ENCODE results near the gene RNF152. TPM values are rescaled to one million over a fixed set of nuclear protein-coding genes. Genes with fewer than 3 reads are reported as not detected.
A peak's percentile ranks its signal among the peaks of the same experiment; 100 is the strongest.
"Not testable (repeated sequence)": the region's sequence is repeated elsewhere in the genome, so short reads cannot be mapped to it uniquely, and the experiment has no call there.

The RNF152 gene
- total RNA-seq, 1 donor from 2014 or later = 24.1 TPM

- no peaks in the 10 kb centered on the region for H3K36me3 ChIP-seq
- Mint-ChIP-seq H3K36me3 (peaks cover 5% of the 10 kb centered on the region), H3K4me1 (peaks cover 29% of the 10 kb centered on the region), H3K27ac (no peak overlapping the region), H3K9me3 (no peaks in the 10 kb centered on the region), H3K27me3 (ENCODE audit: insufficient read depth, low read depth) (peaks cover 5% of the 10 kb centered on the region), H3K4me3 (no peak overlapping the region)
- no peak overlapping the region for H3K4me3 ChIP-seq
- H3K9me3 ChIP-seq (ENCODE audit: low read depth) = no peaks in the 10 kb centered on the region
- H2AFZ ChIP-seq (replicated peaks) = no peak overlapping the region
- H3K4me2 ChIP-seq = peak overlapping the region; percentile 22
- TF ChIP-seq EZH2 (IDR thresholded peaks at IDR 0.05) = no peak
- TF ChIP-seq EZH2phosphoT487 (IDR thresholded peaks at IDR 0.05) = no peak
- TF ChIP-seq, protein P1, sequence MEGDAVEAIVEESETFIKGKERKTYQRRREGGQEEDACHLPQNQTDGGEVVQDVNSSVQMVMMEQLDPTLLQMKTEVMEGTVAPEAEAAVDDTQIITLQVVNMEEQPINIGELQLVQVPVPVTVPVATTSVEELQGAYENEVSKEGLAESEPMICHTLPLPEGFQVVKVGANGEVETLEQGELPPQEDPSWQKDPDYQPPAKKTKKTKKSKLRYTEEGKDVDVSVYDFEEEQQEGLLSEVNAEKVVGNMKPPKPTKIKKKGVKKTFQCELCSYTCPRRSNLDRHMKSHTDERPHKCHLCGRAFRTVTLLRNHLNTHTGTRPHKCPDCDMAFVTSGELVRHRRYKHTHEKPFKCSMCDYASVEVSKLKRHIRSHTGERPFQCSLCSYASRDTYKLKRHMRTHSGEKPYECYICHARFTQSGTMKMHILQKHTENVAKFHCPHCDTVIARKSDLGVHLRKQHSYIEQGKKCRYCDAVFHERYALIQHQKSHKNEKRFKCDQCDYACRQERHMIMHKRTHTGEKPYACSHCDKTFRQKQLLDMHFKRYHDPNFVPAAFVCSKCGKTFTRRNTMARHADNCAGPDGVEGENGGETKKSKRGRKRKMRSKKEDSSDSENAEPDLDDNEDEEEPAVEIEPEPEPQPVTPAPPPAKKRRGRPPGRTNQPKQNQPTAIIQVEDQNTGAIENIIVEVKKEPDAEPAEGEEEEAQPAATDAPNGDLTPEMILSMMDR (IDR thresholded peaks at IDR 0.05) = no peak
- DNase-seq (ENCODE audit: low spot score) = peak; percentile 32
- peaks cover 33% of the 10 kb centered on the region for H3K4me1 ChIP-seq
- no peak overlapping the region for H3K27ac ChIP-seq
- H3K27me3 ChIP-seq = no peaks in the 10 kb centered on the region
- no peak overlapping the region for H3K9ac ChIP-seq
- no peaks in the 10 kb centered on the region for H3K79me2 ChIP-seq (ENCODE audit: low read depth)
- peaks cover 15% of the 10 kb centered on the region for H3F3A ChIP-seq (ENCODE audit: low read depth)
- no peaks in the 10 kb centered on the region for H4K20me1 ChIP-seq (ENCODE audit: low read depth)
Measured at GRCh38 chr18:61803393-61803792, 89.4 kb downstream of the RNF152 start.

- Histone ChIP-seq H4K20me1 (ENCODE audit: low read depth) (no peaks in the 10 kb centered on the region), H3K27ac (no peak overlapping the region), H3K9ac (no peak overlapping the region), H3K79me2 (ENCODE audit: low read depth) (no peaks in the 10 kb centered on the region), H3K4me1 (peaks cover 13% of the 10 kb centered on the region), H3K4me2 (no peak overlapping the region), H3K9me3 (ENCODE audit: low read depth) (no peaks in the 10 kb centered on the region), H2AFZ (replicated peaks) (no peak overlapping the region), H3K4me3 (no peak overlapping the region), H3K27me3 (no peaks in the 10 kb centered on the region), H3F3A (ENCODE audit: low read depth) (peaks cover 6% of the 10 kb centered on the region), H3K36me3 (no peaks in the 10 kb centered on the region)
- H3K27ac Mint-ChIP-seq = no peak overlapping the region
- H3K27me3 Mint-ChIP-seq (ENCODE audit: insufficient read depth, low read depth) = peaks cover 4% of the 10 kb centered on the region
- no peaks in the 10 kb centered on the region for H3K9me3 Mint-ChIP-seq
- DNase-seq (ENCODE audit: low spot score) = no peak
- no peak overlapping the region for H3K4me3 Mint-ChIP-seq
- H3K4me1 Mint-ChIP-seq = peaks cover 15% of the 10 kb centered on the region
- no peak for TF ChIP-seq EZH2 (IDR thresholded peaks at IDR 0.05)
- no peak for TF ChIP-seq EZH2phosphoT487 (IDR thresholded peaks at IDR 0.05)
- TF ChIP-seq, protein P1 (IDR thresholded peaks at IDR 0.05) = no peak
- no peaks in the 10 kb centered on the region for H3K36me3 Mint-ChIP-seq
Measured at GRCh38 chr18:61797696-61798590, 94.9 kb downstream of the RNF152 start.

DNA sequence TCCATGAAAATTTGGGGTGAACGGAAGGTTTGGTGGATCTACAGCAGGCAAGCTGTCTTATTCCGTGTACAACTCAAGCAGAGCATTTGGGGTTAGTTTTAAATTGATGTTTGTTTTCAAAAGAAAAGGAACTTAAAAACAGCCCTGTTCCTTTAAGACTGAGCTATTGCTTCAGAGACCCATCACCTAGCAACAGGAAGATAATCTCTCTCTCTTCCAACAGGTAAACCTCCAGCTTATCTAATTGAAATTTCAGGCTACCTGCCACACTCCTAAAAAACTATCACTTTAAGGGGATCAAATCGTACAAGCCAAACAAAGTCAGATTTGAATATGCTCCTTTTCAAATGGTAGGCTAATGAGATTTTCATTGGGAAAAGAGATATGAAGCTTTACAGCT is 101.8 kb downstream of the RNF152 start:
- peaks cover 20% of the 10 kb centered on the region for H3K4me1 ChIP-seq
- H3K79me2 ChIP-seq (ENCODE audit: low read depth) = no peaks in the 10 kb centered on the region
- DNase-seq (ENCODE audit: low spot score) = no peak
- no peak overlapping the region for H3K27ac ChIP-seq
- TF ChIP-seq, protein P1 (IDR thresholded peaks at IDR 0.05) = no peak
- no peak for TF ChIP-seq EZH2phosphoT487 (IDR thresholded peaks at IDR 0.05)
- no peak for TF ChIP-seq EZH2 (IDR thresholded peaks at IDR 0.05)
- H3F3A ChIP-seq (ENCODE audit: low read depth) = peaks cover 14% of the 10 kb centered on the region
- Mint-ChIP-seq H3K27ac (no peak overlapping the region), H3K36me3 (no peaks in the 10 kb centered on the region), H3K4me1 (peaks cover 25% of the 10 kb centered on the region), H3K27me3 (ENCODE audit: insufficient read depth, low read depth) (peaks cover 2% of the 10 kb centered on the region), H3K9me3 (peaks cover 16% of the 10 kb centered on the region), H3K4me3 (no peak overlapping the region)
- no peaks in the 10 kb centered on the region for H3K27me3 ChIP-seq
- H3K36me3 ChIP-seq = no peaks in the 10 kb centered on the region
- H3K4me3 ChIP-seq = no peak overlapping the region
- H3K9me3 ChIP-seq (ENCODE audit: low read depth) = no peaks in the 10 kb centered on the region
- no peak overlapping the region for H3K9ac ChIP-seq
- peak overlapping the region; percentile 29 for H3K4me2 ChIP-seq
- no peaks in the 10 kb centered on the region for H4K20me1 ChIP-seq (ENCODE audit: low read depth)
- H2AFZ ChIP-seq (replicated peaks) = no peak overlapping the region

DNA sequence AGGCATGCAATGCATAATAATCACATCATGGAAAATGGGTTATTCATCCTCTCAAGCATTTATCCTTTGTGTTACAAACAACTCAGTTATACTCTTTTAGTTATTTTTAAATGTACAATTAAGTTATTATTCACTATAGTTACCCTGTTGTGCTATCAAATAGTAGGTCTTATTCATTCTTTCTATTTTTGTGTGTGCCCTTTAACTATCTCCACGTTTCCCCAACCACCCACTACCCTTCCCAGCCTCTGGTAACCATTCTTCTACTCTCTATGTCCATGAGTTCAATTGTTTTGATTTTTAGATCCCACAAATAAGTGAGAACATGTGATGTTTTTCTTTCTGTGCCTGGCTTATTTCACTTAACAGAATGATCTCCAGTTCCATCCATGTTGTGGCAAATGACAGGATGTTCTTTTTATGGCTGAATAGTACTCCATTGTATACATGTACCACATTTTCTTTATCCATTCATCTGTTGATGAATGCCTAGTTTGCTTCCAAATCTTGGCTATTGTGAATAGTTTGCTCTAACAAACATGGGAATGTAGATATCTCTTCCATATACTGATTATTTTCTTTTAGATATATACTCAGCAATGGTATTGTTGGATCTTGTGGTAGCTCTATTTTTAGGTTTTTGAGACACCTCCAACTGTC is 105.7 kb downstream of the RNF152 start:
- Mint-ChIP-seq H3K4me1 (peaks cover 32% of the 10 kb centered on the region), H3K9me3 (peaks cover 16% of the 10 kb centered on the region)
- H2AFZ ChIP-seq (replicated peaks); H3K79me2 ChIP-seq (ENCODE audit: low read depth); H3K27me3 Mint-ChIP-seq (ENCODE audit: insufficient read depth, low read depth); H3K4me2 ChIP-seq; H4K20me1 ChIP-seq (ENCODE audit: low read depth); H3K27me3 ChIP-seq; H3K27ac ChIP-seq; H3K9me3 ChIP-seq (ENCODE audit: low read depth); DNase-seq (ENCODE audit: low spot score); H3K36me3 ChIP-seq; H3K4me3 ChIP-seq; H3K4me3 Mint-ChIP-seq; H3K27ac Mint-ChIP-seq; H3F3A ChIP-seq (ENCODE audit: low read depth); H3K9ac ChIP-seq; H3K36me3 Mint-ChIP-seq: not testable (repeated sequence)
- H3K4me1 ChIP-seq = peaks cover 28% of the 10 kb centered on the region
